WI38 (cell line): ENCODE data around the gene NECAB2.

Source experiments
- H3K4me3 ChIP-seq: 2 replicates; pipeline ENCODE4 v1.5.1; 2011; ENCODE audit warnings: low read depth, mild to moderate bottlenecking, control low read depth, low read length
- CTCF ChIP-seq: IDR thresholded peaks from 2 replicates; pipeline ENCODE4 v1.5.1; 2012; ENCODE audit warnings: low read depth, mild to moderate bottlenecking, control low read depth, low read length

Gene NECAB2

GRCh38 chr16:84049403-84050060, 81.5 kb downstream of the NECAB2 start:
- TF ChIP-seq CTCF: no peak
- H3K4me3 ChIP-seq: no peak overlapping the region

GRCh38 chr16:84050316-84050715, 82.3 kb downstream of the NECAB2 start:
- no peak overlapping the region for H3K4me3 ChIP-seq
- no peak for TF ChIP-seq CTCF

- TF ChIP-seq CTCF: no peak
- no peak overlapping the region for H3K4me3 ChIP-seq
Measured at GRCh38 chr16:84052071-84052622, 84.1 kb downstream of the NECAB2 start.
